HL-60/S4 (cell line): ENCODE measurements around the gene GUCY1A2.

Experiments used
- in situ Hi-C: fragments of 300-500 bp; cut with MboI; formaldehyde crosslinking; loops from 2 replicates; pipeline ENCODE4 v1.14.3; 2022; ENCODE audit warnings: low sequenced_read_pairs

The GUCY1A2 gene

GRCh38 chr11:106681435-106681834, 336.8 kb downstream of the GUCY1A2 start:
- in situ Hi-C loops: no loop called here

GRCh38 chr11:106679581-106679980, 338.7 kb downstream of the GUCY1A2 start:
- in situ Hi-C loops: no loop called here

GRCh38 chr11:106679181-106679580, 339.1 kb downstream of the GUCY1A2 start:
- in situ Hi-C loops: no loop called here

- in situ Hi-C loops: no loop called here
Observed at GRCh38 chr11:106670069-106670468, 348.2 kb downstream of the GUCY1A2 start.

- in situ Hi-C loops: no loop called here
Observed at GRCh38 chr11:106668147-106668546, 350.1 kb downstream of the GUCY1A2 start.

GRCh38 chr11:106656646-106657045, 361.6 kb downstream of the GUCY1A2 start:
- in situ Hi-C loops: no loop called here

GRCh38 chr11:106644824-106645223, 373.5 kb downstream of the GUCY1A2 start:
- in situ Hi-C loops: no loop called here

- in situ Hi-C loops: no loop called here
Observed at GRCh38 chr11:106642331-106642730, 375.9 kb downstream of the GUCY1A2 start.

GRCh38 chr11:106632283-106632682, 386.0 kb downstream of the GUCY1A2 start:
- in situ Hi-C loops: no loop called here

- in situ Hi-C loops: no loop called here
Observed at GRCh38 chr11:106627694-106628093, 390.6 kb downstream of the GUCY1A2 start.

- in situ Hi-C loops: no loop called here
Observed at GRCh38 chr11:106625566-106625965, 392.7 kb downstream of the GUCY1A2 start.

GRCh38 chr11:106624377-106624776, 393.9 kb downstream of the GUCY1A2 start:
- in situ Hi-C loops: no loop called here
